K562 treated with DMSO at 1 percent for 4 hours (cell line): ENCODE data around the gene IL21R. TPM values are rescaled to one million over a fixed set of nuclear protein-coding genes. Genes with fewer than 3 reads are reported as not detected.

Experiments used
- total RNA-seq: library from RNA; unstranded; fragments of 300-600 nt; gene quantifications from 2 replicates; pipeline ENCODE4 v1.2.3, GENCODE V29; 2022; ENCODE audit not compliant: insufficient read depth

The IL21R gene
- 1.7 and 2.9 TPM in 2 replicates for total RNA-seq

GRCh38 chr16:27401768-27402568 is at the start of gene IL21R:
Gene IL21R (plus strand): TSS chr16:27402174. CDS start chr16:27430072, 27,898 bp downstream.

Other genes starting within 250 kb of the IL21R start
- 0.90 and 1.9 TPM in 2 replicates for gene KDM8, start 198.6 kb upstream of the IL21R start, total RNA-seq
- gene NSMCE1, start 133.4 kb upstream of the IL21R start, total RNA-seq, result 44.5 and 48.7 TPM in 2 replicates
- gene IL4R, start 88.2 kb upstream of the IL21R start, total RNA-seq, result 0.73 and 1.3 TPM in 2 replicates
- gene GTF3C1, start 147.7 kb downstream of the IL21R start, total RNA-seq, result 66.0 and 79.4 TPM in 2 replicates
- 7.7 and 14.3 TPM in 2 replicates for gene KATNIP, start 148.0 kb downstream of the IL21R start, total RNA-seq